Calu3 (cell line): Measurements from ENCODE around the gene EXOC2. TPM values are rescaled to one million over a fixed set of nuclear protein-coding genes. Genes with fewer than 3 reads are reported as not detected.

Source experiments
- BruUV-seq: library from RNA; stranded (reverse); fragments of 400-500 nt; replicated peaks from 2 replicates; lab custom pipeline; 2021; lab: Mats Ljungman, UMichigan
- CTCF ChIA-PET: fragments of 300-600 bp; sonication (Branson Sonifier 250); formaldehyde crosslinking; loops from one replicate; lab custom pipeline; 2022; ENCODE audit warnings: antibody characterized with exemption; lab: Charles Lee
- DNase-seq: peaks from one replicate; pipeline ENCODE4 v3.0.0; 2022
- H3K27ac Mint-ChIP-seq: one replicate; pipeline ENCODE4 v1.8.0; 2022; ENCODE audit warnings: mixed read lengths; ENCODE audit not compliant: unreplicated experiment
- H3K27me3 Mint-ChIP-seq: one replicate; pipeline ENCODE4 v1.8.0; 2022; ENCODE audit warnings: mixed read lengths; ENCODE audit not compliant: unreplicated experiment
- H3K36me3 Mint-ChIP-seq: one replicate; pipeline ENCODE4 v1.8.0; 2022; ENCODE audit warnings: mild to moderate bottlenecking, moderate library complexity, mixed read lengths; ENCODE audit not compliant: insufficient read depth, unreplicated experiment
- H3K4me1 Mint-ChIP-seq: one replicate; pipeline ENCODE4 v1.8.0; 2022; ENCODE audit warnings: mild to moderate bottlenecking, low read depth, mixed read lengths; ENCODE audit not compliant: unreplicated experiment
- H3K4me3 Mint-ChIP-seq: one replicate; pipeline ENCODE4 v1.8.0; 2022; ENCODE audit warnings: mild to moderate bottlenecking, low read depth, moderate library complexity, mixed read lengths; ENCODE audit not compliant: unreplicated experiment
- H3K9me3 Mint-ChIP-seq: one replicate; pipeline ENCODE4 v1.8.0; 2022; ENCODE audit warnings: low read depth, mixed read lengths; ENCODE audit not compliant: unreplicated experiment
- intact Hi-C: fragments of 100-400 bp; cut with micrococcal nuclease; formaldehyde crosslinking; loops from one replicate; pipeline ENCODE4 v1.10.0; 2022; ENCODE audit not compliant: unreplicated experiment
- total RNA-seq: library from RNA; stranded (reverse); gene quantifications from 2 replicates; pipeline ENCODE4 v1.2.3, GENCODE V29; 2022
- TF ChIP-seq, protein P1 (sequence below): fragments of 200-600 bp; IDR thresholded peaks from one replicate; pipeline ENCODE4 v1.8.0; 2022; ENCODE audit warnings: antibody characterized with exemption; ENCODE audit not compliant: unreplicated experiment

Gene EXOC2
- total RNA-seq, 1 experiment from 2014 or later = 13.2 TPM

DNA sequence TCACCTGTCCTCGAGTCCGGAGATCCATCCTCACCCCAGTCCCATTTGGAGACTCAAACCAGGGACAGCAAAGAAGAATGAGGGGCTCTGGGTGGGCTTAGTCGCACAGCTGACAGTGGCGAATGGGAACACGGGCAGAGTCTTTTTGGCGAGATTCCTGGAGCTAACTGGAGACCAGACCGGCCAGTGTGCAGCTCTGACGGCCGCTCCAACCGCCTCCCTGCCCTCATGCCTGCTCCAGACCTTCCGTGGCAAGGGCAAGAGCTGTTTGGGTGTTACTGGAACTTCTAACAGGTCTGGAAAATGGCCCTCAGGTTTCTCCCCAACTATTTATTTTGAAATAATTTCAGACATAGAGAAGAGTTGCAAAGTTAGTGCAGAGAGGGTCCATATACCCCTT, 225.8 kb downstream of the EXOC2 start:
- TF ChIP-seq, protein P1, sequence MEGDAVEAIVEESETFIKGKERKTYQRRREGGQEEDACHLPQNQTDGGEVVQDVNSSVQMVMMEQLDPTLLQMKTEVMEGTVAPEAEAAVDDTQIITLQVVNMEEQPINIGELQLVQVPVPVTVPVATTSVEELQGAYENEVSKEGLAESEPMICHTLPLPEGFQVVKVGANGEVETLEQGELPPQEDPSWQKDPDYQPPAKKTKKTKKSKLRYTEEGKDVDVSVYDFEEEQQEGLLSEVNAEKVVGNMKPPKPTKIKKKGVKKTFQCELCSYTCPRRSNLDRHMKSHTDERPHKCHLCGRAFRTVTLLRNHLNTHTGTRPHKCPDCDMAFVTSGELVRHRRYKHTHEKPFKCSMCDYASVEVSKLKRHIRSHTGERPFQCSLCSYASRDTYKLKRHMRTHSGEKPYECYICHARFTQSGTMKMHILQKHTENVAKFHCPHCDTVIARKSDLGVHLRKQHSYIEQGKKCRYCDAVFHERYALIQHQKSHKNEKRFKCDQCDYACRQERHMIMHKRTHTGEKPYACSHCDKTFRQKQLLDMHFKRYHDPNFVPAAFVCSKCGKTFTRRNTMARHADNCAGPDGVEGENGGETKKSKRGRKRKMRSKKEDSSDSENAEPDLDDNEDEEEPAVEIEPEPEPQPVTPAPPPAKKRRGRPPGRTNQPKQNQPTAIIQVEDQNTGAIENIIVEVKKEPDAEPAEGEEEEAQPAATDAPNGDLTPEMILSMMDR = no peak
- H3K27ac Mint-ChIP-seq = no peak overlapping the region
- peaks cover 13% of the 10 kb centered on the region for H3K36me3 Mint-ChIP-seq
- no peaks in the 10 kb centered on the region for H3K9me3 Mint-ChIP-seq
- CTCF ChIA-PET = no interaction called here
- BruUV-seq = no TSS peak
- no peaks in the 10 kb centered on the region for H3K4me1 Mint-ChIP-seq
- no peak overlapping the region for H3K4me3 Mint-ChIP-seq
- H3K27me3 Mint-ChIP-seq = peaks cover 56% of the 10 kb centered on the region
- DNase-seq = no peak
- intact Hi-C loops = no loop called here

GRCh38 chr6:466564-466963, 226.4 kb downstream of the EXOC2 start:
- intact Hi-C loops = no loop called here
- Mint-ChIP-seq H3K9me3 (no peaks in the 10 kb centered on the region), H3K4me3 (no peak overlapping the region), H3K36me3 (peaks cover 13% of the 10 kb centered on the region), H3K27me3 (peaks cover 58% of the 10 kb centered on the region), H3K4me1 (no peaks in the 10 kb centered on the region), H3K27ac (no peak overlapping the region)
- CTCF ChIA-PET = no interaction called here
- no TSS peak for BruUV-seq
- TF ChIP-seq, protein P1 = no peak
- no peak for DNase-seq

DNA sequence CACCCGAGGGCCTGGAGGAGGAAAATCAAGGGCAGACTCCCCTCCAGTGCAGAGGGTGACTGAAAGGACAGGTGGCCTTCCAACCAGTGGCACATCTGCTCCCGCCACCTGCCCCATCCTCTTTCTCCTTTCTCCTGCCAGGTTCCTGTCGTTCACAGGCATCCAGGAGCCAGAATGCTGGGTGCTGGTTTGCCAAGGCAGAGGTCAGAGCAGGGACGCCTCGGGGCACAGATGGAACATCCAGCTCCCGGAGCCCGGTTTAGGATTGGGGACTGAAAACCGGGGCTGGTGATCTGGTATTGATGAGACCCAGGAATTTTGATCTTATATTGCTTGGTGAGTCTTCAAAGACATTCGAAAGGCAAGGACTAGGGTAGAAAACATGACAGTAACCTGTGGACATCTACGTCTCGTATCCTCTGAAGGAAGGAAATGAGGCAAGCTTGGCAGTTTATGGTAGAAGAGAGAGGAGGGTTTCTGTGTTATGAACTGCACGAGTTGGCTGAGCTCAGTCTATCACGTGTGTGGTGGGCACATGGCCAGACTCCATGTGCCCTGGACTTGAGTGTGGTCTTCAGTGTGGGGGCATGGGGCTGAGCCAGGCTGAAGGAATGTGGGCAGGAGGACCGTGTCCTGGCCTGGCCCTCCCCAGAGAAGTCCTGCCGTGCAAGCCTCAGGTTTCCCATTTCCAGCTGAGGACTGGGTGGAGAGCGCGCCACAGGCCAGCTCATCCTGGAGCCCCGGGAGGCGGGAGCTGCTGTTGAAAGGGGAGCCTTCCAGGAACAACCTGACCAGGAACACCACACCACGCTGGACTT, 227.2 kb downstream of the EXOC2 start:
- BruUV-seq = no TSS peak
- Mint-ChIP-seq H3K27me3 (peaks cover 58% of the 10 kb centered on the region), H3K36me3 (peaks cover 13% of the 10 kb centered on the region), H3K27ac (no peak overlapping the region), H3K4me3 (no peak overlapping the region), H3K9me3 (no peaks in the 10 kb centered on the region), H3K4me1 (no peaks in the 10 kb centered on the region)
- DNase-seq = no peak
- TF ChIP-seq, protein P1 = no peak
- intact Hi-C loops = no loop called here
- CTCF ChIA-PET = no interaction called here

- H3K27me3 Mint-ChIP-seq = peaks cover 12% of the 10 kb centered on the region
- intact Hi-C loops = no loop called here
- H3K36me3 Mint-ChIP-seq = no peaks in the 10 kb centered on the region
- H3K4me3 Mint-ChIP-seq = no peak overlapping the region
- no peak for DNase-seq
- CTCF ChIA-PET = no interaction called here
- no peaks in the 10 kb centered on the region for H3K4me1 Mint-ChIP-seq
- TF ChIP-seq, protein P1 = no peak
- no peak overlapping the region for H3K27ac Mint-ChIP-seq
- no TSS peak for BruUV-seq
- no peaks in the 10 kb centered on the region for H3K9me3 Mint-ChIP-seq
Observed at GRCh38 chr6:456887-457286, 236.1 kb downstream of the EXOC2 start.
